ENCODE data around the gene TAAR2. TPM values are rescaled to one million over a fixed set of nuclear protein-coding genes. Genes with fewer than 3 reads are reported as not detected.
A peak's percentile ranks its signal among the peaks of the same experiment; 100 is the strongest.

Gene TAAR2
- not detected for polyA plus RNA-seq (2013, experiment 1 of 2)
- not detected for polyA plus RNA-seq (2013, experiment 2 of 2)

- Histone ChIP-seq H2BK12ac (ENCODE audit: low read length in 2 of 2) (no peak within 1 kb of the TSS), H3K4me2 (ENCODE audit: low read length, poor library complexity, severe bottlenecking) (no peak within 1 kb of the TSS), H3K4ac (ENCODE audit: low read depth in 1 of 2, low read length in 2 of 2) (no peak within 1 kb of the TSS), H2AK5ac (ENCODE audit: low read length, severe bottlenecking) (no peak within 1 kb of the TSS), H3K36me3 (ENCODE audit: control insufficient read depth in 1 of 2, insufficient read depth in 2 of 2, low read depth in 1 of 2, low read length in 2 of 2) (no peaks in the 10 kb centered on the region), H3K9me3 (ENCODE audit: control insufficient read depth, low read length) (no peaks in the 10 kb centered on the region), H4K8ac (ENCODE audit: low read length) (no peak within 1 kb of the TSS), H2AFZ (ENCODE audit: low read depth, low read length) (no peak within 1 kb of the TSS), H2BK5ac (ENCODE audit: low read depth, low read length, poor library complexity, severe bottlenecking) (no peak within 1 kb of the TSS), H4K91ac (ENCODE audit: low read length) (no peak within 1 kb of the TSS), H3K4me3 (ENCODE audit: insufficient read depth in 1 of 2, low read depth in 1 of 2, low read length in 2 of 2) (no peak within 1 kb of the TSS), H3K4me1 (ENCODE audit: control insufficient read depth, insufficient read depth, low read depth, low read length) (no peaks in the 10 kb centered on the region), H3K14ac (ENCODE audit: low read length in 2 of 2) (no peak within 1 kb of the TSS), H3K27me3 (ENCODE audit: control insufficient read depth in 1 of 2, insufficient read depth in 1 of 2, low read length in 2 of 2) (peaks cover 0 to 18% of the 10 kb centered on the region in 2 experiments), H3K18ac (ENCODE audit: low read depth in 1 of 2, low read length in 2 of 2) (no peak within 1 kb of the TSS), H3K27ac (ENCODE audit: low read length, poor library complexity, severe bottlenecking) (no peak within 1 kb of the TSS), H2BK120ac (ENCODE audit: low read depth, low read length) (no peak within 1 kb of the TSS), H3K79me1 (replicated peaks; ENCODE audit: low read length, poor library complexity, severe bottlenecking) (no peaks in the 10 kb centered on the region), H3K9ac (ENCODE audit: low read length) (no peak within 1 kb of the TSS), H2BK15ac (ENCODE audit: low read depth, poor library complexity, severe bottlenecking) (no peak within 1 kb of the TSS), H3K23ac (ENCODE audit: low read length in 2 of 2) (no peak within 1 kb of the TSS)
- WGBS: 88% methylated on average over 6 of the region's 6 CpGs
- DNase-seq: no peak
These were observed at the start of gene TAAR2 for GRCh38 chr6:132624175-132624574. TAAR2 (minus strand) TSS chr6:132624275; CDS start chr6:132624275, 0 bp downstream.

GRCh38 chr6:132673376-132674094 lies 49.5 kb upstream of the TAAR2 start:
- no peaks in the 10 kb centered on the region for H3K79me1 ChIP-seq (replicated peaks; ENCODE audit: low read length, poor library complexity, severe bottlenecking)
- no peak overlapping the region for H3K23ac ChIP-seq (ENCODE audit: low read length in 2 of 2)
- no peak overlapping the region for H4K91ac ChIP-seq (ENCODE audit: low read length)
- no peaks in the 10 kb centered on the region for H3K9me3 ChIP-seq (ENCODE audit: control insufficient read depth, low read length)
- H2AFZ ChIP-seq (ENCODE audit: low read depth, low read length): no peak overlapping the region
- no peak overlapping the region for H3K14ac ChIP-seq (ENCODE audit: low read length in 2 of 2)
- no peak overlapping the region for H2BK12ac ChIP-seq (ENCODE audit: low read length in 2 of 2)
- no peak overlapping the region for H2AK5ac ChIP-seq (ENCODE audit: low read length, severe bottlenecking)
- no peak for DNase-seq
- no peak overlapping the region for H3K9ac ChIP-seq (ENCODE audit: low read length)
- H2BK120ac ChIP-seq (ENCODE audit: low read depth, low read length): no peak overlapping the region
- H3K27me3 ChIP-seq (ENCODE audit: control insufficient read depth in 1 of 2, insufficient read depth in 1 of 2, low read length in 2 of 2): peaks cover 0 to 4% of the 10 kb centered on the region in 2 experiments
- H3K36me3 ChIP-seq (ENCODE audit: control insufficient read depth in 1 of 2, insufficient read depth in 2 of 2, low read depth in 1 of 2, low read length in 2 of 2): no peaks in the 10 kb centered on the region
- 100% methylated on average over 1 of the region's 10 CpGs for WGBS
- H3K4ac ChIP-seq (ENCODE audit: low read depth in 1 of 2, low read length in 2 of 2): no peak overlapping the region
- no peak overlapping the region for H2BK5ac ChIP-seq (ENCODE audit: low read depth, low read length, poor library complexity, severe bottlenecking)
- H3K4me3 ChIP-seq (ENCODE audit: insufficient read depth in 1 of 2, low read depth in 1 of 2, low read length in 2 of 2): no peak overlapping the region
- no peak overlapping the region for H3K27ac ChIP-seq (ENCODE audit: low read length, poor library complexity, severe bottlenecking)
- no peaks in the 10 kb centered on the region for H3K4me1 ChIP-seq (ENCODE audit: control insufficient read depth, insufficient read depth, low read depth, low read length)
- H3K18ac ChIP-seq (ENCODE audit: low read depth in 1 of 2, low read length in 2 of 2): no peak overlapping the region
- no peak overlapping the region for H2BK15ac ChIP-seq (ENCODE audit: low read depth, poor library complexity, severe bottlenecking)
- H3K4me2 ChIP-seq (ENCODE audit: low read length, poor library complexity, severe bottlenecking): no peak overlapping the region
- no peak overlapping the region for H4K8ac ChIP-seq (ENCODE audit: low read length)

GRCh38 chr6:132671295-132671694 lies 47.2 kb upstream of the TAAR2 start:
- Histone ChIP-seq H2AFZ (ENCODE audit: low read depth, low read length) (no peak overlapping the region), H2BK120ac (ENCODE audit: low read depth, low read length) (no peak overlapping the region), H3K27me3 (ENCODE audit: control insufficient read depth in 1 of 2, insufficient read depth in 1 of 2, low read length in 2 of 2) (peaks cover 0 to 4% of the 10 kb centered on the region in 2 experiments), H2AK5ac (ENCODE audit: low read length, severe bottlenecking) (no peak overlapping the region), H3K79me1 (replicated peaks; ENCODE audit: low read length, poor library complexity, severe bottlenecking) (no peaks in the 10 kb centered on the region), H2BK12ac (ENCODE audit: low read length in 2 of 2) (no peak overlapping the region), H3K36me3 (ENCODE audit: control insufficient read depth in 1 of 2, insufficient read depth in 2 of 2, low read depth in 1 of 2, low read length in 2 of 2) (no peaks in the 10 kb centered on the region), H2BK15ac (ENCODE audit: low read depth, poor library complexity, severe bottlenecking) (no peak overlapping the region), H3K4me1 (ENCODE audit: control insufficient read depth, insufficient read depth, low read depth, low read length) (no peaks in the 10 kb centered on the region), H3K4me3 (ENCODE audit: insufficient read depth in 1 of 2, low read depth in 1 of 2, low read length in 2 of 2) (no peak overlapping the region), H3K27ac (ENCODE audit: low read length, poor library complexity, severe bottlenecking) (no peak overlapping the region), H3K4ac (ENCODE audit: low read depth in 1 of 2, low read length in 2 of 2) (no peak overlapping the region), H3K23ac (ENCODE audit: low read length in 2 of 2) (no peak overlapping the region), H2BK5ac (ENCODE audit: low read depth, low read length, poor library complexity, severe bottlenecking) (no peak overlapping the region), H3K4me2 (ENCODE audit: low read length, poor library complexity, severe bottlenecking) (no peak overlapping the region), H3K14ac (ENCODE audit: low read length in 2 of 2) (no peak overlapping the region), H3K9ac (ENCODE audit: low read length) (no peak overlapping the region), H4K8ac (ENCODE audit: low read length) (no peak overlapping the region), H4K91ac (ENCODE audit: low read length) (no peak overlapping the region), H3K9me3 (ENCODE audit: control insufficient read depth, low read length) (no peaks in the 10 kb centered on the region), H3K18ac (ENCODE audit: low read depth in 1 of 2, low read length in 2 of 2) (no peak overlapping the region)
- DNase-seq: no peak
- WGBS: 98% methylated on average over 1 of the region's 1 CpG

GRCh38 chr6:132669690-132670291 lies 45.7 kb upstream of the TAAR2 start:
- Histone ChIP-seq H3K4me1 (ENCODE audit: control insufficient read depth, insufficient read depth, low read depth, low read length) (no peaks in the 10 kb centered on the region), H2BK5ac (ENCODE audit: low read depth, low read length, poor library complexity, severe bottlenecking) (no peak overlapping the region), H2AFZ (ENCODE audit: low read depth, low read length) (no peak overlapping the region), H3K9me3 (ENCODE audit: control insufficient read depth, low read length) (no peaks in the 10 kb centered on the region), H3K18ac (ENCODE audit: low read depth in 1 of 2, low read length in 2 of 2) (no peak overlapping the region), H3K36me3 (ENCODE audit: control insufficient read depth in 1 of 2, insufficient read depth in 2 of 2, low read depth in 1 of 2, low read length in 2 of 2) (no peaks in the 10 kb centered on the region), H3K4me3 (ENCODE audit: insufficient read depth in 1 of 2, low read depth in 1 of 2, low read length in 2 of 2) (no peak overlapping the region), H2BK15ac (ENCODE audit: low read depth, poor library complexity, severe bottlenecking) (no peak overlapping the region), H3K4ac (ENCODE audit: low read depth in 1 of 2, low read length in 2 of 2) (no peak overlapping the region), H2BK120ac (ENCODE audit: low read depth, low read length) (no peak overlapping the region), H3K4me2 (ENCODE audit: low read length, poor library complexity, severe bottlenecking) (no peak overlapping the region), H3K79me1 (replicated peaks; ENCODE audit: low read length, poor library complexity, severe bottlenecking) (no peaks in the 10 kb centered on the region), H4K91ac (ENCODE audit: low read length) (no peak overlapping the region), H3K27ac (ENCODE audit: low read length, poor library complexity, severe bottlenecking) (no peak overlapping the region), H3K9ac (ENCODE audit: low read length) (peak overlapping the region; percentile 50), H3K14ac (ENCODE audit: low read length in 2 of 2) (no peak overlapping the region), H3K23ac (ENCODE audit: low read length in 2 of 2) (no peak overlapping the region), H4K8ac (ENCODE audit: low read length) (no peak overlapping the region), H2AK5ac (ENCODE audit: low read length, severe bottlenecking) (no peak overlapping the region), H2BK12ac (ENCODE audit: low read length in 2 of 2) (no peak overlapping the region), H3K27me3 (ENCODE audit: control insufficient read depth in 1 of 2, insufficient read depth in 1 of 2, low read length in 2 of 2) (peaks cover 0 to 4% of the 10 kb centered on the region in 2 experiments)
- DNase-seq: peak; percentile 56
- 40% methylated on average over 3 of the region's 4 CpGs for WGBS
